ENCODE data around the gene KCNE5.
"Not testable (repeated sequence)": the region's sequence is repeated elsewhere in the genome, so short reads cannot be mapped to it uniquely, and the experiment has no call there.

Gene KCNE5

DNA sequence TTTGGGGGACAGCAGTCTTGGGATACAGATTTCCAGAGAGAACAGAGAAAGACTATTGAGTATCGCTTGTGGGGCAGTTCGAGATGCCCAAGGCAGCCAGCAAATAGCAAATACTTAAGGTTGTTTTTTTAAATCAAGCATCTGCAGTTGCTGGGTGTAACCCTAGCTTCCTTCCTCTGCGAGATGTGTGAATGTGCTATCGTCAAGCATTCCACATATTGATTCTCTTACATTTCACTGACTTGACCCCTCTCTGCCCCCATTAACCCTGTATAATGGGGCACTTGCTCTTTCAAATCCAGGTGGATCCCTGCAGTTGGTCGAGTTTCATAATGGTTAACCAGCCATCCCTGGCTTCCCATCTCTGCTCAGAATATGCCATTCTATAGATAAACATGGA is 23.5 kb downstream of the KCNE5 start:
- DNase-seq, result no peak

DNA sequence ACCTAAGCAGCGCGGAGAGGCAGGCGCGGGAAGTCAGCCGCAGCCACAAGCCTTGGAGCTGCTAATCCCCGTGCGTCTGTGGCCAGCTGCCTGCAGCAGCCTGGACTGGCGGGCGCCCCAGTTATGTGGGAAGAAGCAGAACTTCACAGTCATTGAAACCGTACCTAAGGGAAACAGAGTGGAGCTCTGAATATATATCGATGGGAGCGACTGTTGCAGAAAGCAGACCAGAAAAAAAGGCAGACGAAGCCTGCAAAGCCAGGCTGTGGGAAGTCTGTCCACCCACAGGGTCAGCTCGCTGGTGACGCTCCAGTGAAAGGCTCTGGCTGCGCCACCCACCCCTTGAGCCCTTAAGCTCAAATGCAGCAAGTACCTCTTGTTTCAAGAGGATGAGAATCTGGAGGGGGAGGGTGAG is 24.7 kb downstream of the KCNE5 start:
- peak; percentile 19 for DNase-seq

- no peak for DNase-seq
These were observed 29.0 kb downstream of the KCNE5 start for GRCh38 chrX:109596015-109596414.

DNA sequence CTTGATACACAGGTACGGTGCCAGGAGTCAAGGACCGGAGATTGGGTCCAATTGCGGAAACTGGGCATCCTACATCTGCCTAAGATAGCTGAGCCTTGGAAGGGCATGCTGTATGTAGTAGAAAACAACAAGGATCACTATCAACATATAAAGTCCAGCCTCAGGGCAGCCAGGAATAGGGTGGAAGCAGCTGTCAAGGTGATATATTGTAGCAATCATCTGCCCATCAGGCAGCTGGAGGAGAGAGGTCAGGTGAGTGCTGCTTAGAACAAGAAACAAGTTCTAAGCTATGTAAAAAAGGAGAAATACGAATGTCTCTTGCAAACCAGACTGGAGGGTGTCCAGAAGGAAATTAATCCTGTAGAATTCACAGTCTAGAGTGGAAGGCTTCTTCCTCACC is 34.8 kb downstream of the KCNE5 start:
- DNase-seq, result no peak

GRCh38 chrX:109585488-109585887 is 39.5 kb downstream of the KCNE5 start:
- DNase-seq, result no peak

- DNase-seq, result no peak
These were observed 46.1 kb downstream of the KCNE5 start for GRCh38 chrX:109578916-109579315.

- DNase-seq, result no peak
These were observed 47.9 kb downstream of the KCNE5 start for GRCh38 chrX:109577055-109577454.

DNA sequence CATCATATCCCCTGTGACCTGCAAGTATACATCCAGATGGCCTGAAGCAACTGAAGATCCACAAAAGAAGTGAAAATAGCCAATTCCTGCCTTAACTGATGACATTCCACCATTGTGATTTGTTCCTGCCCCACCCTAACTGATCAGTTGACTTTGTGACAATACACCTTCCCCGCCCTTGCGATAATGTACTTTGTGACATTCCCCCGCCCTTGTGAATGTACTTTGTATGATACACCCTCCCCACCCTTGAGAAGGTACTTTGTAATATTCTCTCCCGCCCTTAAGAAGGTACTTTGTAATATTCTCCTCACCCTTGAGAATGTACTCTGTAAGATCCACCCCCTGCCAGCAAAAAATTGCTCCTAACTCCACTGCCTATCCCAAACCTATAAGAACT is 48.9 kb downstream of the KCNE5 start:
- not testable (repeated sequence) for DNase-seq

Measured in DMS53 (cell line).